ENCODE measurements around the gene SYTL5.

The SYTL5 gene

GRCh38 chrX:37997096-37997495 lies 9.3 kb upstream of the SYTL5 start:
- Histone ChIP-seq H3K27me3 (ENCODE audit: insufficient read depth, poor library complexity, severe bottlenecking) (peaks cover 4% of the 10 kb centered on the region), H3K27ac (replicated peaks) (no peak overlapping the region), H3K4me3 (replicated peaks; ENCODE audit: insufficient read depth, low read length) (no peak overlapping the region)
- TF ChIP-seq SPI1 (IDR thresholded peaks at IDR 0.05; ENCODE audit: borderline replicate concordance, low read depth) (no peak), GABPA (IDR thresholded peaks at IDR 0.05; ENCODE audit: low read depth) (no peak), REST (IDR thresholded peaks at IDR 0.05; ENCODE audit: insufficient replicate concordance, low read depth) (no peak), CTCF (IDR thresholded peaks at IDR 0.05; ENCODE audit: insufficient read depth, low read length) (no peak), POLR2AphosphoS5 (IDR thresholded peaks at IDR 0.05; ENCODE audit: low read depth) (no peak)
- DNase-seq (ENCODE audit: low read depth in 1 of 2, low spot score in 1 of 2) = no peak

GRCh38 chrX:37998586-37999262 lies 7.6 kb upstream of the SYTL5 start:
- DNase-seq (ENCODE audit: low read depth in 1 of 2, low spot score in 1 of 2) = no peak
- Histone ChIP-seq H3K4me3 (replicated peaks; ENCODE audit: insufficient read depth, low read length) (no peak overlapping the region), H3K27me3 (ENCODE audit: insufficient read depth, poor library complexity, severe bottlenecking) (peaks cover 4% of the 10 kb centered on the region), H3K27ac (replicated peaks) (no peak overlapping the region)
- TF ChIP-seq GABPA (IDR thresholded peaks at IDR 0.05; ENCODE audit: low read depth) = no peak
- no peak for TF ChIP-seq REST (IDR thresholded peaks at IDR 0.05; ENCODE audit: insufficient replicate concordance, low read depth)
- TF ChIP-seq SPI1 (IDR thresholded peaks at IDR 0.05; ENCODE audit: borderline replicate concordance, low read depth) = no peak
- TF ChIP-seq POLR2AphosphoS5 (IDR thresholded peaks at IDR 0.05; ENCODE audit: low read depth) = no peak
- TF ChIP-seq CTCF (IDR thresholded peaks at IDR 0.05; ENCODE audit: insufficient read depth, low read length) = no peak

- no peak for TF ChIP-seq GABPA (IDR thresholded peaks at IDR 0.05; ENCODE audit: low read depth)
- TF ChIP-seq POLR2AphosphoS5 (IDR thresholded peaks at IDR 0.05; ENCODE audit: low read depth) = no peak
- no peak for TF ChIP-seq REST (IDR thresholded peaks at IDR 0.05; ENCODE audit: insufficient replicate concordance, low read depth)
- no peak for TF ChIP-seq SPI1 (IDR thresholded peaks at IDR 0.05; ENCODE audit: borderline replicate concordance, low read depth)
- no peak for TF ChIP-seq CTCF (IDR thresholded peaks at IDR 0.05; ENCODE audit: insufficient read depth, low read length)
- DNase-seq (ENCODE audit: low read depth in 1 of 2, low spot score in 1 of 2) = no peak
- Histone ChIP-seq H3K27me3 (ENCODE audit: insufficient read depth, poor library complexity, severe bottlenecking) (peaks cover 4% of the 10 kb centered on the region), H3K27ac (replicated peaks) (no peak overlapping the region), H3K4me3 (replicated peaks; ENCODE audit: insufficient read depth, low read length) (no peak overlapping the region)
Observed at GRCh38 chrX:38000706-38001105, 5.6 kb upstream of the SYTL5 start.

Data from HL-60 (cell line).